SK-N-SH treated with all-trans-retinoic acid at 6 μM for 48 hours (cell line): ENCODE measurements around the gene MYH11.
"Not testable (repeated sequence)": the region's sequence is repeated elsewhere in the genome, so short reads cannot be mapped to it uniquely, and the experiment has no call there.

Experiments
- ATAC-seq: fragments of 200-7000 bp; cut with Tn5 transposase; 3 replicates; pipeline ENCODE4 v1.9.1; 2020; ENCODE audit warnings: mild to moderate bottlenecking, moderate library complexity
- BACH2 ChIP-seq: fragments of 250-450 bp; sonication (Bioruptor Pico); IDR thresholded peaks from 2 replicates; pipeline ENCODE4 v1.9.0; 2021; ENCODE audit warnings: mild to moderate bottlenecking, borderline replicate concordance
- CSDC2 ChIP-seq: fragments of 250-450 bp; sonication (Bioruptor Pico); IDR thresholded peaks from 2 replicates; pipeline ENCODE4 v1.5.0; 2020; ENCODE audit warnings: mild to moderate bottlenecking, moderate library complexity
- ESRRG ChIP-seq: fragments of 250-450 bp; sonication (Bioruptor Pico); IDR thresholded peaks from 2 replicates; pipeline ENCODE4 v1.6.1; 2021; ENCODE audit warnings: mild to moderate bottlenecking
- ISL1 ChIP-seq: fragments of 250-450 bp; sonication (Bioruptor Pico); IDR thresholded peaks from 2 replicates; pipeline ENCODE4 v2.1.2; 2022; ENCODE audit warnings: mild to moderate bottlenecking, moderate library complexity
- OSR1 ChIP-seq: fragments of 250-450 bp; sonication (Bioruptor Pico); IDR thresholded peaks from 2 replicates; pipeline ENCODE4 v1.8.0; 2022; ENCODE audit warnings: moderate library complexity, mild to moderate bottlenecking, inconsistent platforms
- PPARA ChIP-seq: fragments of 250-450 bp; sonication (Bioruptor Pico); IDR thresholded peaks from 2 replicates; pipeline ENCODE4 v1.5.0; 2020; ENCODE audit warnings: mild to moderate bottlenecking, borderline replicate concordance
- RARB ChIP-seq: fragments of 250-450 bp; sonication (Bioruptor Pico); IDR thresholded peaks from 2 replicates; pipeline ENCODE4 v1.8.0; 2021; ENCODE audit warnings: mild to moderate bottlenecking, moderate library complexity
- SNAI2 ChIP-seq: fragments of 250-450 bp; sonication (Bioruptor Pico); IDR thresholded peaks from 2 replicates; pipeline ENCODE4 v1.5.0; 2020; ENCODE audit warnings: mild to moderate bottlenecking, moderate library complexity
- TCF4 ChIP-seq: fragments of 250-450 bp; sonication (Bioruptor Pico); IDR thresholded peaks from 2 replicates; pipeline ENCODE4 v1.8.0; 2021; ENCODE audit warnings: mild to moderate bottlenecking, moderate library complexity, borderline replicate concordance
- TOX ChIP-seq: fragments of 250-450 bp; sonication (Bioruptor Pico); IDR thresholded peaks from 2 replicates; pipeline ENCODE4 v1.8.0; 2021; ENCODE audit warnings: mild to moderate bottlenecking, moderate library complexity, borderline replicate concordance
- ZFP3 ChIP-seq: fragments of 250-450 bp; sonication (Bioruptor Pico); IDR thresholded peaks from 2 replicates; pipeline ENCODE4 v1.5.0; 2020; ENCODE audit warnings: mild to moderate bottlenecking, moderate library complexity
- ZFP30 ChIP-seq: fragments of 450-650 bp; formaldehyde crosslinking; IDR thresholded peaks from 2 replicates; pipeline ENCODE4 v1.5.0; 2022; ENCODE audit warnings: mild to moderate bottlenecking, moderate library complexity
- ZNF565 ChIP-seq: fragments of 450-650 bp; formaldehyde crosslinking; conservative IDR thresholded peaks from 2 replicates; pipeline ENCODE4 v1.5.0; 2020; ENCODE audit warnings: low read depth, mild to moderate bottlenecking, moderate library complexity
- ZNF70 ChIP-seq: fragments of 450-650 bp; formaldehyde crosslinking; IDR thresholded peaks from 2 replicates; pipeline ENCODE4 v1.5.0; 2020; ENCODE audit warnings: mild to moderate bottlenecking, moderate library complexity
- ZNF8 ChIP-seq: fragments of 450-650 bp; formaldehyde crosslinking; IDR thresholded peaks from 2 replicates; pipeline ENCODE4 v1.5.0; 2020; ENCODE audit warnings: mild to moderate bottlenecking, moderate library complexity
- TF ChIP-seq, protein P1 (sequence below): fragments of 250-450 bp; sonication (Bioruptor Pico); IDR thresholded peaks from 2 replicates; pipeline ENCODE4 v1.5.1; 2020; ENCODE audit warnings: low read depth, mild to moderate bottlenecking, moderate library complexity
- TF ChIP-seq, protein P2 (sequence below): fragments of 250-450 bp; sonication (Bioruptor Pico); IDR thresholded peaks from 2 replicates; pipeline ENCODE4 v1.8.0; 2021; ENCODE audit warnings: low read depth, mild to moderate bottlenecking, moderate library complexity, borderline replicate concordance
- TF ChIP-seq, protein P3 (sequence below): fragments of 250-450 bp; sonication (Bioruptor Pico); IDR thresholded peaks from 2 replicates; pipeline ENCODE4 v1.5.1; 2021; ENCODE audit warnings: mild to moderate bottlenecking, moderate library complexity
- TF ChIP-seq, protein P4 (sequence below): fragments of 250-450 bp; sonication (Bioruptor Pico); IDR thresholded peaks from 2 replicates; pipeline ENCODE4 v1.8.0; 2020; ENCODE audit warnings: mild to moderate bottlenecking, moderate library complexity, borderline replicate concordance

Gene MYH11

DNA sequence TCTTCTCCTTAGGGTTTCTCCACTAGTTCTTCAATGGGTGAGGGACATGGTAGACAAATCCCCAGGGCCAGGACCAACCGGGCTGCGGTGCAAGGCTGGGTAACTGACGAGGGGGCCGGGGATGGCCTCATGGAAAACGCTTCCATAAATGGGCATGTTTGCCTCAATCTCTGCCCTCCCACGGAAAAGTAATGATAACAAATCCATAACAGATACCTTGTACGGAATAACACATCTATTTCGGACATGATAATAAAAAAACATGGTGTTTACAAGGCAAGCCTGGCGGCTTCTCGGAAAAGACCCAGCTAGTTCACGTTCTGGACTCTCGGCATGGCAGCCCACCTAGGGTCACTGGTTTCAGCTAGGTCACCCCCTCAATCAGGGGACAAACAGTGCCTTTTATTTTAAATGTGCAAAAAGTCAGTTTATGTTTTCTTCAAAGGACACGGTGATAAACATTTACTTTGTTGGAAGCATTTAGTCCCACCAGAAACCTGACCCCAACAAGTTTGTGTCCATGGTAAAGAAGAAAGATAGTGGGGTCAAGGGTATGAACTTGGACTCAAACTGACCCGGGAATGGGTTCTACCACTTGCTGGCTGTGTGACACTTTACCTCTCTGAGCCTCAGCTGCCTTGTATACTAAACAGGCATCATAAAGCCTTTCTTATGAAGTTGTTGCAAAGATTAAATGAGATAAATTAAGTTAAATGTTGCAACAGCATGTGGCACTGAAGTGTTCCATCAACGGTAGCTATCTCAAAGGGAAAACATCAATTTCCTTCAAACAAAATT is 1.7 kb downstream of the MYH11 start (continued):
- TF ChIP-seq, protein P1, sequence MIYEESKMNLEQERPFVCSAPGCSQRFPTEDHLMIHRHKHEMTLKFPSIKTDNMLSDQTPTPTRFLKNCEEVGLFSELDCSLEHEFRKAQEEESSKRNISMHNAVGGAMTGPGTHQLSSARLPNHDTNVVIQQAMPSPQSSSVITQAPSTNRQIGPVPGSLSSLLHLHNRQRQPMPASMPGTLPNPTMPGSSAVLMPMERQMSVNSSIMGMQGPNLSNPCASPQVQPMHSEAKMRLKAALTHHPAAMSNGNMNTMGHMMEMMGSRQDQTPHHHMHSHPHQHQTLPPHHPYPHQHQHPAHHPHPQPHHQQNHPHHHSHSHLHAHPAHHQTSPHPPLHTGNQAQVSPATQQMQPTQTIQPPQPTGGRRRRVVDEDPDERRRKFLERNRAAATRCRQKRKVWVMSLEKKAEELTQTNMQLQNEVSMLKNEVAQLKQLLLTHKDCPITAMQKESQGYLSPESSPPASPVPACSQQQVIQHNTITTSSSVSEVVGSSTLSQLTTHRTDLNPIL (CRISPR knock-in tag) = no peak
- TF ChIP-seq ZFP30 (CRISPR knock-in tag) = no peak
- no peak for TF ChIP-seq SNAI2 (CRISPR knock-in tag)

DNA sequence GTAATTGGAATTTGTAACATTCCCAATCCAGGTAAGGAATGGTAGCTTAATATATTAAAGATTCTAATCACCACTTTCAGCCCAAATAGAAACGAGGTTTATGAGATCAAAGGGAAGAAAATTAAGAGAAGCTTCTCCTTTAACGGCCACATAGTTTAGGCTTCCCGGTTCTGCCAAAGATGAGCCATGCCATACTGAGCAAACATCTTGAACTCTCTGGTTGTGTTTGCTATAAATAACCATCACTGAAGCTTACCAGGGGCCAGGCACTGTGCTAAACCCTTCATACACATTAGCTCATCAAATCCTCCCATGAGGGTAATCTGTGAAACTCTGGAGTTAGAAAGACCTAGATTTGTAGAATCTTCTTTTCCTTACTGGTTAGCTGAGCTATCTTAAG is 2.8 kb downstream of the MYH11 start:
- TF ChIP-seq ZNF70 = no peak
- TF ChIP-seq ZFP30 (CRISPR knock-in tag) = no peak
- TF ChIP-seq, protein P2, sequence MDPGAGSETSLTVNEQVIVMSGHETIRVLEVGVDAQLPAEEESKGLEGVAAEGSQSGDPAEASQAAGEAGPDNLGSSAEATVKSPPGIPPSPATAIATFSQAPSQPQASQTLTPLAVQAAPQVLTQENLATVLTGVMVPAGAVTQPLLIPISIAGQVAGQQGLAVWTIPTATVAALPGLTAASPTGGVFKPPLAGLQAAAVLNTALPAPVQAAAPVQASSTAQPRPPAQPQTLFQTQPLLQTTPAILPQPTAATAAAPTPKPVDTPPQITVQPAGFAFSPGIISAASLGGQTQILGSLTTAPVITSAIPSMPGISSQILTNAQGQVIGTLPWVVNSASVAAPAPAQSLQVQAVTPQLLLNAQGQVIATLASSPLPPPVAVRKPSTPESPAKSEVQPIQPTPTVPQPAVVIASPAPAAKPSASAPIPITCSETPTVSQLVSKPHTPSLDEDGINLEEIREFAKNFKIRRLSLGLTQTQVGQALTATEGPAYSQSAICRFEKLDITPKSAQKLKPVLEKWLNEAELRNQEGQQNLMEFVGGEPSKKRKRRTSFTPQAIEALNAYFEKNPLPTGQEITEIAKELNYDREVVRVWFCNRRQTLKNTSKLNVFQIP (CRISPR knock-in tag) = no peak
- TF ChIP-seq ZNF8 (CRISPR knock-in tag) = no peak

DNA sequence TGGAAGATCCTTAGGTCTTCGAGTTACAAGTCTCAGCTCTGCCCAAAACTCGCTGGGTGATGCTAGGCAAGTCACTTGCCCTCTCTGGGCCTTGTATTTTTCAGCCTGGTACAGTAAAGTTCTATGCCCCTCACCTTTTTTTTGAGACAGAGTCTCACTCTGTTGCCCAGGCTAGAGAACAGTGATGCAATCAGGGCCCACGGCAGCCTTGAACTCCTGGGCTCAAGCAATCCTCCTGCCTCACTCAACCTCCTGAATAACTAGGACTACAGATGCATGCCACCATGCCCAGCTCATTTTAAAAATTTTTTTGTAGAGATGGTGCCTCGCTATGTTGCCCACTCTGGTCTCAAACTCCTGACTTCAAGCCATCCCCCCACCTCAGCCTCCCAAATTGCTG is 3.8 kb downstream of the MYH11 start:
- TF ChIP-seq, protein P3, sequence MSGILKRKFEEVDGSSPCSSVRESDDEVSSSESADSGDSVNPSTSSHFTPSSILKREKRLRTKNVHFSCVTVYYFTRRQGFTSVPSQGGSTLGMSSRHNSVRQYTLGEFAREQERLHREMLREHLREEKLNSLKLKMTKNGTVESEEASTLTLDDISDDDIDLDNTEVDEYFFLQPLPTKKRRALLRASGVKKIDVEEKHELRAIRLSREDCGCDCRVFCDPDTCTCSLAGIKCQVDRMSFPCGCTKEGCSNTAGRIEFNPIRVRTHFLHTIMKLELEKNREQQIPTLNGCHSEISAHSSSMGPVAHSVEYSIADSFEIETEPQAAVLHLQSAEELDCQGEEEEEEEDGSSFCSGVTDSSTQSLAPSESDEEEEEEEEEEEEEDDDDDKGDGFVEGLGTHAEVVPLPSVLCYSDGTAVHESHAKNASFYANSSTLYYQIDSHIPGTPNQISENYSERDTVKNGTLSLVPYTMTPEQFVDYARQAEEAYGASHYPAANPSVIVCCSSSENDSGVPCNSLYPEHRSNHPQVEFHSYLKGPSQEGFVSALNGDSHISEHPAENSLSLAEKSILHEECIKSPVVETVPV = no peak
- TF ChIP-seq ZNF565 (CRISPR knock-in tag) = no peak
- TF ChIP-seq ESRRG = no peak
- TF ChIP-seq, protein P1 (CRISPR knock-in tag) = no peak
- TF ChIP-seq TOX (CRISPR knock-in tag) = no peak
- TF ChIP-seq, all 23 proteins: peak for 0
- no peak for ATAC-seq

More for the DNA sequence above, 2.8 kb downstream of the MYH11 start:
- no peak for ATAC-seq

DNA sequence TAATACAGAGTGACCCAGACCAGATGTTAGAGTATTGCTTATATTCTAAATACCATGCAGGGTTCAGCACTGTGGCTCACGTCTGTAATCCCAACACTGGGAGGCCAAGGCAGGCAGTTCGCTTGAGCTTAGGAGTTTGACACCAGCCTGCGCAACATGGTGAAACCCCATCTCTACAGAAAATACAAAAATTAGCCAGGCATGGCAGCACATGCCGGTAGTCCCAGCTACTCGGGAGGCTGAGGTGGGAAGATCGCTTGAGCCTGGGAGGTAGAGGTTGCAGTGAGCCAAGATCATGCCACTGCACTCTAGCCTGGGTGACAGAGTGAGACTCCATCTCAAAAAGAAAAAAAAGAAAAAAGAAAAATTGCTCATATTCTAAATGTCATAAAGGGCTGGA is 6.3 kb downstream of the MYH11 start:
- not testable (repeated sequence) for ATAC-seq

DNA sequence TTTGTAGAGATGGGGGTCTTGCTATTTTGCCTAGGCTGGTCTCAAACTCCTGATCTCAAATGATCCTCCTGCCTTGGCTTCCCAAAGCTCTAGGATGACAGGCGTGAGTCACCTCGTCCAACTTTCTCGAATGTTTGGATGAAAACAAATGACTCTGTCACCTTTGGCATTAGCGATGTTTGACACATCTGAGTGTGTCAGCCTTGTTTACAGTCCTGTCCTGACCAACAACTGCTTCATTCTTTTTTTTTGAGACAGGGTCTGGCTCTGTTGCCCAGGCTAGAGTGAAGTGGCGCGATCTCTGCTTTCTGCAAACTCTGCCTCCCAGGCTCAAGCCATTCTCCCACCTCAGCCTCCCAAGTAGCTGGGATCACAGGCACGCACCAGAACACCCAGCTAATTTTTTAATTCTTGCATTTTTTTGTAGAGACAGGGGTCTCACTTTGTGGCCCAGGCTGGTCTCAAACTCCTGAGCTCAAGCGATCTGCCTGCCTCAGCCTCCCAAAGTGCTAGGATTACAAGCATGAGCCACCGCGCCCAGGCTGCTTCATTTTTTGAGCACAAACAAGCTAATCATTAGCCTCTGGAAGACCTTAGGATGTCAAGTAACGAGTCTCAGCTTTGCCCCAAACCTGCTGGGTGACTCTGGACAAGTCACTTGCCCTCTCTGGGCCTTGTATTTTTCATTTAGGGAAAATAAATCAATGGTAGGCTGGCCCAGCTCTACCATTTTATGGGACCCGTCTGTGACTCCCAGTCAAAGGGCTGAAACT is 7.4 kb downstream of the MYH11 start:
- no peak for ATAC-seq

More for the DNA sequence above, 7.4 kb downstream of the MYH11 start:
- TF ChIP-seq CSDC2 (CRISPR knock-in tag) (no peak), ISL1 (CRISPR knock-in tag) (no peak), ESRRG (no peak), ZFP3 (no peak), RARB (no peak), TCF4 (no peak), PPARA (CRISPR knock-in tag) (no peak), TOX (CRISPR knock-in tag) (no peak), OSR1 (CRISPR knock-in tag) (no peak), BACH2 (CRISPR knock-in tag) (no peak), ZNF8 (CRISPR knock-in tag) (no peak), SNAI2 (CRISPR knock-in tag) (no peak)
- TF ChIP-seq, protein P3 = no peak
- TF ChIP-seq, protein P4, sequence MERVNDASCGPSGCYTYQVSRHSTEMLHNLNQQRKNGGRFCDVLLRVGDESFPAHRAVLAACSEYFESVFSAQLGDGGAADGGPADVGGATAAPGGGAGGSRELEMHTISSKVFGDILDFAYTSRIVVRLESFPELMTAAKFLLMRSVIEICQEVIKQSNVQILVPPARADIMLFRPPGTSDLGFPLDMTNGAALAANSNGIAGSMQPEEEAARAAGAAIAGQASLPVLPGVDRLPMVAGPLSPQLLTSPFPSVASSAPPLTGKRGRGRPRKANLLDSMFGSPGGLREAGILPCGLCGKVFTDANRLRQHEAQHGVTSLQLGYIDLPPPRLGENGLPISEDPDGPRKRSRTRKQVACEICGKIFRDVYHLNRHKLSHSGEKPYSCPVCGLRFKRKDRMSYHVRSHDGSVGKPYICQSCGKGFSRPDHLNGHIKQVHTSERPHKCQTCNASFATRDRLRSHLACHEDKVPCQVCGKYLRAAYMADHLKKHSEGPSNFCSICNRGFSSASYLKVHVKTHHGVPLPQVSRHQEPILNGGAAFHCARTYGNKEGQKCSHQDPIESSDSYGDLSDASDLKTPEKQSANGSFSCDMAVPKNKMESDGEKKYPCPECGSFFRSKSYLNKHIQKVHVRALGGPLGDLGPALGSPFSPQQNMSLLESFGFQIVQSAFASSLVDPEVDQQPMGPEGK (CRISPR knock-in tag) = no peak
- TF ChIP-seq, protein P2 (CRISPR knock-in tag) = no peak
